H1 (cell line): ENCODE measurements around the gene RBM44. TPM values are rescaled to one million over a fixed set of nuclear protein-coding genes. Genes with fewer than 3 reads are reported as not detected.

Experiments
- CTCF ChIA-PET: fragments of 300-600 bp; sonication (Branson Sonifier 250); formaldehyde crosslinking; loops from one replicate; lab custom pipeline; 2021; ENCODE audit not compliant: partially characterized antibody; lab: Charles Lee
- POLR2A ChIA-PET: fragments of 300-600 bp; sonication (Branson Sonifier 250); formaldehyde crosslinking; loops from one replicate; lab custom pipeline; 2021; ENCODE audit warnings: inconsistent platforms; ENCODE audit not compliant: partially characterized antibody; lab: Charles Lee
- DNase-seq, 2 experiments: peaks; one replicate each; pipeline versions ENCODE4 v3.0.0 to v3.0.0-alpha.2; 2010 to 2022; ENCODE audit warnings: low spot score in 2 of 2, low read depth in 1 of 2, mixed read lengths in 1 of 2
- FAIRE-seq: peaks from 2 replicates; lab custom pipeline; 2011; peaks lifted over from hg19 to GRCh38; lab: Jason Lieb, UNC
- H2AFZ ChIP-seq: 2 replicates; pipeline ENCODE4 v1.8.1; 2012; ENCODE audit warnings: low read length, inconsistent platforms
- H2AK5ac ChIP-seq: 2 replicates; pipeline ENCODE4 v1.6.1; 2013; ENCODE audit warnings: low read depth, low read length
- H2BK120ac ChIP-seq: replicated peaks from 2 replicates; pipeline ENCODE3; 2013; ENCODE audit warnings: low read depth, low read length, inconsistent platforms
- H2BK12ac ChIP-seq: 2 replicates; pipeline ENCODE4 v1.6.1; 2013; ENCODE audit warnings: low read depth, low read length
- H2BK15ac ChIP-seq: 2 replicates; pipeline ENCODE4 v1.6.1; 2013; ENCODE audit warnings: low read length
- H2BK20ac ChIP-seq: 2 replicates; pipeline ENCODE4 v1.6.1; 2013; ENCODE audit warnings: low read length
- H2BK5ac ChIP-seq: 2 replicates; pipeline ENCODE4 v1.6.1; 2013; ENCODE audit warnings: low read depth, low read length
- H3K14ac ChIP-seq: 2 replicates; pipeline ENCODE4 v1.6.1; 2013; ENCODE audit warnings: inconsistent platforms; ENCODE audit not compliant: insufficient read length
- H3K18ac ChIP-seq: 2 replicates; pipeline ENCODE4 v1.6.1; 2013; ENCODE audit warnings: low read length; ENCODE audit errors: extremely low read depth
- H3K23ac ChIP-seq: 2 replicates; pipeline ENCODE4 v1.6.1; 2013; ENCODE audit warnings: inconsistent platforms; ENCODE audit not compliant: insufficient read length
- H3K23me2 ChIP-seq: 2 replicates; pipeline ENCODE4 v1.6.1; 2013; ENCODE audit warnings: low read depth, low read length
- H3K27ac ChIP-seq: 2 replicates; pipeline ENCODE4 v1.6.1; 2011; ENCODE audit warnings: low read depth, low read length, inconsistent platforms
- H3K27me3 ChIP-seq, 4 experiments: replicated peaks in 1 of 4; 1 replicate in 1 of 4; 2 replicates in 3 of 4; pipeline versions ENCODE4 v1.6.1 to v1.8.1; 2011 to 2013; ENCODE audit warnings: low read length in 3 of 4, mild to moderate bottlenecking in 3 of 4, inconsistent platforms in 2 of 4, mixed read lengths in 2 of 4, moderate library complexity in 1 of 4; ENCODE audit not compliant: control insufficient read depth in 3 of 4, insufficient read depth in 3 of 4; ENCODE audit errors: extremely low read depth in 1 of 4
- H3K36me3 ChIP-seq, 4 experiments: 2 replicates each; pipeline versions ENCODE4 v1.6.1 to v1.8.1; 2011 to 2013; ENCODE audit warnings: mild to moderate bottlenecking in 4 of 4, low read length in 3 of 4, moderate library complexity in 2 of 4, control low read depth in 1 of 4, inconsistent platforms in 1 of 4; ENCODE audit not compliant: insufficient read depth in 4 of 4, control insufficient read depth in 2 of 4
- H3K4ac ChIP-seq: replicated peaks from 2 replicates; pipeline ENCODE3; 2013; ENCODE audit warnings: low read length, low read depth, mixed read lengths, inconsistent platforms; ENCODE audit not compliant: insufficient read length
- H3K4me1 ChIP-seq, 4 experiments: replicated peaks in 1 of 4; 1 replicate in 1 of 4; 2 replicates in 3 of 4; pipeline versions ENCODE4 v1.6.1 to v1.8.1; 2011 to 2013; ENCODE audit warnings: low read length in 3 of 4, inconsistent platforms in 2 of 4, mixed read lengths in 1 of 4; ENCODE audit not compliant: insufficient read depth in 4 of 4, control insufficient read depth in 3 of 4
- H3K4me2 ChIP-seq, 2 experiments: 2 replicates each; pipeline versions ENCODE4 v1.6.1 to v1.8.1; 2011 to 2013; ENCODE audit warnings: low read depth in 2 of 2, low read length in 2 of 2, control low read depth in 1 of 2, inconsistent platforms in 1 of 2, mild to moderate bottlenecking in 1 of 2; ENCODE audit not compliant: insufficient read depth in 1 of 2
- H3K4me3 ChIP-seq, 4 experiments: fragments of 200-600, 300-600 bp in 1 of 4; sonication (generic), shearing (Covaris generic), sonication (Bioruptor Twin) in 1 of 4; 2 replicates each; pipeline versions ENCODE4 v1.5.1 to v1.8.1; 2011 to 2016; ENCODE audit warnings: low read length in 4 of 4, low read depth in 3 of 4, control low read depth in 2 of 4, inconsistent platforms in 2 of 4, mild to moderate bottlenecking in 2 of 4, mixed read lengths in 1 of 4, moderate library complexity in 1 of 4; ENCODE audit not compliant: insufficient read depth in 2 of 4; ENCODE audit errors: extremely low read depth in 1 of 4
- H3K56ac ChIP-seq: replicated peaks from 2 replicates; pipeline ENCODE3; 2013; ENCODE audit warnings: low read depth, mild to moderate bottlenecking, mixed read lengths, low read length, inconsistent platforms; ENCODE audit not compliant: insufficient read length
- H3K79me1 ChIP-seq: 2 replicates; pipeline ENCODE4 v1.6.1; 2013; ENCODE audit warnings: low read depth, low read length, control low read depth
- H3K79me2 ChIP-seq, 2 experiments: 2 replicates each; pipeline versions ENCODE4 v1.6.1 to v1.8.1; 2012 to 2013; ENCODE audit warnings: low read length in 2 of 2, mild to moderate bottlenecking in 2 of 2, inconsistent platforms in 1 of 2; ENCODE audit not compliant: insufficient read depth in 2 of 2, control insufficient read depth in 1 of 2
- H3K9ac ChIP-seq, 4 experiments: replicated peaks in 1 of 4; 1 replicate in 1 of 4; 2 replicates in 3 of 4; pipeline versions ENCODE4 v1.6.1 to v1.8.1; 2011 to 2013; ENCODE audit warnings: low read depth in 3 of 4, low read length in 3 of 4, control low read depth in 2 of 4, mild to moderate bottlenecking in 2 of 4, moderate library complexity in 2 of 4, inconsistent platforms in 1 of 4; ENCODE audit errors: extremely low read depth in 1 of 4
- H3K9me3 ChIP-seq, 2 experiments: 2 replicates each; pipeline versions ENCODE4 v1.6.1 to v1.8.1; 2012 to 2013; ENCODE audit warnings: mild to moderate bottlenecking in 2 of 2, moderate library complexity in 2 of 2, control low read depth in 1 of 2, inconsistent platforms in 1 of 2, low read depth in 1 of 2, low read length in 1 of 2, mixed read lengths in 1 of 2; ENCODE audit not compliant: insufficient read depth in 2 of 2
- H4K20me1 ChIP-seq, 2 experiments: replicated peaks in 1 of 2; 2 replicates each; pipeline versions ENCODE3 to v1.8.1; 2011 to 2013; ENCODE audit warnings: inconsistent platforms in 2 of 2, low read length in 2 of 2, mild to moderate bottlenecking in 1 of 2; ENCODE audit not compliant: insufficient read depth in 2 of 2, control insufficient read depth in 1 of 2
- H4K5ac ChIP-seq: 2 replicates; pipeline ENCODE4 v1.6.1; 2013; ENCODE audit warnings: low read length, low read depth, mixed read lengths, inconsistent platforms; ENCODE audit not compliant: insufficient read length
- H4K8ac ChIP-seq: 2 replicates; pipeline ENCODE4 v1.8.0; 2013; ENCODE audit warnings: mild to moderate bottlenecking, moderate library complexity, low read length, inconsistent platforms; ENCODE audit not compliant: insufficient read depth; ENCODE audit errors: extremely low read depth
- H4K91ac ChIP-seq: replicated peaks from 2 replicates; pipeline ENCODE3; 2013; ENCODE audit warnings: low read length, mixed read lengths, inconsistent platforms; ENCODE audit not compliant: insufficient read length
- POU5F1 ChIP-seq: IDR thresholded peaks from 2 replicates; pipeline ENCODE4 v1.6.1; 2011; ENCODE audit warnings: low read depth, mild to moderate bottlenecking, low read length, moderate library complexity
- SIX5 ChIP-seq: IDR thresholded peaks from 2 replicates; pipeline ENCODE4 v1.6.1; 2011; ENCODE audit warnings: mild to moderate bottlenecking, low read depth, low read length
- WGBS, 2 experiments: shearing (Covaris generic) in 1 of 2; methylation state at CpG; one replicate each; pipeline versions ENCODE4 v1.1.6 to v1.1.7; 2013 to 2015; ENCODE audit warnings: low lambda C conversion rate in 2 of 2, mixed read lengths in 2 of 2, inconsistent platforms in 1 of 2, low coverage in 1 of 2, missing lambda C conversion rate in 1 of 2; ENCODE audit not compliant: insufficient replicate concordance in 2 of 2, insufficient coverage in 1 of 2, insufficient read length in 1 of 2; ENCODE audit errors: extremely low coverage in 1 of 2, missing lambda C conversion rate in 1 of 2; 5-methylcytosine and 5-hydroxymethylcytosine counted together
- polyA plus RNA-seq, 7 experiments: library from polyadenylated mRNA; depleted of rRNA in 3 of 7; stranded (reverse) in 5 of 7; unstranded in 2 of 7; fragments of >200 nt in 5 of 7; fragments of 200-250 nt in 2 of 7; gene quantifications; 1 replicate in 5 of 7; 2 replicates in 1 of 7; 4 replicates in 1 of 7; pipeline versions ENCODE4 v1.2.1 to v1.2.3, GENCODE V29; 2011 to 2013; ENCODE audit warnings: missing spikeins in 2 of 7, mixed read lengths in 2 of 7
- total RNA-seq: library from RNA; stranded (reverse); fragmentation: NEBNext Ultra II Directional; extraction: Animal tissue kit (Norgen Biotek cat#: 25700); gene quantifications from 2 replicates; pipeline ENCODE4 v1.2.1, GENCODE V29; 2021

Gene RBM44
- total and polyA plus RNA-seq, 2 of the 8 experiments (the other 6 are each of a cell fraction or from before 2014, with no cell fraction given), result 0.12 to 0.43 TPM

DNA sequence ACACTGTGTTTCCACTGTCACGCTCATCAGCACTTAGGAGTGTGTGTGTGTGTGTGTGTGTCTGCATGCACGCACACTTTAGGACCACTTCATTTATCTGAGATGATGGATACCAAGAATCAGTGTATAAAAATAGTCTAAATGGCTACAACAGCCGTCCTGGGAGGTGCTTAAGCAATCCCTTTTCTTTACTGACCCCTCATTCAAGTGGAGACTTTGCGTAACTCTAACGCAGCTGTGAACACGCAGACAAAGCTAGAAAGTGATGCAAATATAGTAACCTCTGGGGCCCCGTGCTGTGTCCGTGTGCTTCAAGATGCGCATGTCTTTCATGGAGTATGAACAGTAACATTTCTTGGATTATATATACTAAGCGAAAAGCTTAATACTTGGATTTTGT, 40.4 kb upstream of the RBM44 start:
- no peak overlapping the region for H3K14ac ChIP-seq
- CTCF ChIA-PET, result interaction anchor here (1.1 to 2.1 kb wide), 5 partner anchors 13 to 72 kb away, joined by 3 to 7 read pairs (median 3); no protein-coding TSS in a partner anchor
- no peak overlapping the region for H3K4me3 ChIP-seq
- no peak overlapping the region for H2BK20ac ChIP-seq
- no peak overlapping the region for H2BK5ac ChIP-seq
- POLR2A ChIA-PET, result interaction anchor here (0.7 to 1.4 kb wide), 2 partner anchors 13 to 338 kb away, joined by 3 read pairs; no protein-coding TSS in a partner anchor
- H2AFZ ChIP-seq, result no peak overlapping the region
- H3K4ac ChIP-seq, result no peak overlapping the region
- no peak overlapping the region for H2BK15ac ChIP-seq
- DNase-seq, result no peak
- no peak overlapping the region for H3K18ac ChIP-seq
- H3K56ac ChIP-seq, result no peak overlapping the region
- no peaks in the 10 kb centered on the region for H3K27me3 ChIP-seq
- H3K79me2 ChIP-seq, result no peaks in the 10 kb centered on the region
- no peak overlapping the region for H4K91ac ChIP-seq
- H4K20me1 ChIP-seq, result no peaks in the 10 kb centered on the region
- no peak overlapping the region for H3K9ac ChIP-seq
- H4K8ac ChIP-seq, result no peak overlapping the region
- no peaks in the 10 kb centered on the region for H3K9me3 ChIP-seq
- H3K36me3 ChIP-seq, result peaks cover 4 to 43% (median 22%) of the 10 kb centered on the region in 4 experiments; a peak in 7 of 8 replicates
- no peaks in the 10 kb centered on the region for H3K4me1 ChIP-seq
- 94% methylated on average over 10 of the region's 10 CpGs; no CpG with 5 or more reads in 1 of the 2 experiments for WGBS, 2 experiments
- H3K27ac ChIP-seq, result no peak overlapping the region
- no peak overlapping the region for H3K23ac ChIP-seq
- no peaks in the 10 kb centered on the region for H3K79me1 ChIP-seq
- no peak overlapping the region for H2BK120ac ChIP-seq
- no peaks in the 10 kb centered on the region for H3K23me2 ChIP-seq
- FAIRE-seq, result no peak
- H3K4me2 ChIP-seq, result no peak overlapping the region
- H2BK12ac ChIP-seq, result no peak overlapping the region
- no peak for TF ChIP-seq POU5F1
- no peak for TF ChIP-seq SIX5
- no peak overlapping the region for H4K5ac ChIP-seq
- no peak overlapping the region for H2AK5ac ChIP-seq
